Measurements from ENCODE around the gene SLX9.

GRCh38 chr21:44991538-44992483 is 52.0 kb downstream of the SLX9 start:
- TF ChIP-seq CTCF (IDR thresholded peaks at IDR 0.05) (no peak), POLR2A (IDR thresholded peaks at IDR 0.05) (no peak), EP300 (IDR thresholded peaks at IDR 0.05) (no peak)

Measured in stomach (tissue), 4 donors.